Measurements from ENCODE around the gene FREM2. TPM values are rescaled to one million over a fixed set of nuclear protein-coding genes. Genes with fewer than 3 reads are reported as not detected.

The FREM2 gene
- total RNA-seq, 1 experiment from 2014 or later: 0.04 TPM

- Histone ChIP-seq H4K20me1 (ENCODE audit: low read length) (no peaks in the 10 kb centered on the region), H3K79me2 (ENCODE audit: low read length) (no peaks in the 10 kb centered on the region), H3F3A (ENCODE audit: low read length, unreplicated experiment) (no peaks in the 10 kb centered on the region), H3K4me1 (ENCODE audit: insufficient read depth, low read length) (no peaks in the 10 kb centered on the region), H3K27ac (ENCODE audit: low read length) (no peak overlapping the region), H2AFZ (ENCODE audit: low read length) (no peak overlapping the region), H3K9ac (ENCODE audit: low read length) (no peak overlapping the region), H3K9me2 (replicated peaks; ENCODE audit: low read length) (no peaks in the 10 kb centered on the region), H3K9me3 (ENCODE audit: low read length) (no peaks in the 10 kb centered on the region), H3K4me3 (ENCODE audit: low read length) (no peak overlapping the region), H3K4me2 (ENCODE audit: low read length) (no peak overlapping the region), H3K36me3 (ENCODE audit: low read depth, low read length) (no peaks in the 10 kb centered on the region), H3K27me3 (ENCODE audit: low read length) (peaks cover 50% of the 10 kb centered on the region)
- TF ChIP-seq EZH2phosphoT487 (IDR thresholded peaks at IDR 0.05; ENCODE audit: borderline replicate concordance, low read length) (no peak), EZH2 (IDR thresholded peaks at IDR 0.05; ENCODE audit: low read length, unreplicated experiment) (no peak)
- TF ChIP-seq, protein P1, sequence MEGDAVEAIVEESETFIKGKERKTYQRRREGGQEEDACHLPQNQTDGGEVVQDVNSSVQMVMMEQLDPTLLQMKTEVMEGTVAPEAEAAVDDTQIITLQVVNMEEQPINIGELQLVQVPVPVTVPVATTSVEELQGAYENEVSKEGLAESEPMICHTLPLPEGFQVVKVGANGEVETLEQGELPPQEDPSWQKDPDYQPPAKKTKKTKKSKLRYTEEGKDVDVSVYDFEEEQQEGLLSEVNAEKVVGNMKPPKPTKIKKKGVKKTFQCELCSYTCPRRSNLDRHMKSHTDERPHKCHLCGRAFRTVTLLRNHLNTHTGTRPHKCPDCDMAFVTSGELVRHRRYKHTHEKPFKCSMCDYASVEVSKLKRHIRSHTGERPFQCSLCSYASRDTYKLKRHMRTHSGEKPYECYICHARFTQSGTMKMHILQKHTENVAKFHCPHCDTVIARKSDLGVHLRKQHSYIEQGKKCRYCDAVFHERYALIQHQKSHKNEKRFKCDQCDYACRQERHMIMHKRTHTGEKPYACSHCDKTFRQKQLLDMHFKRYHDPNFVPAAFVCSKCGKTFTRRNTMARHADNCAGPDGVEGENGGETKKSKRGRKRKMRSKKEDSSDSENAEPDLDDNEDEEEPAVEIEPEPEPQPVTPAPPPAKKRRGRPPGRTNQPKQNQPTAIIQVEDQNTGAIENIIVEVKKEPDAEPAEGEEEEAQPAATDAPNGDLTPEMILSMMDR (conservative IDR thresholded peaks at IDR 0.05; ENCODE audit: low read depth, low read length): no peak
- CTCF ChIA-PET: no interaction called here
- DNase-seq (no peak), ATAC-seq (no peak)
- intact Hi-C loops (cut with micrococcal nuclease): no loop called here
- no TSS peak for BruUV-seq (replicated peaks)
- POLR2A ChIA-PET (ENCODE audit: unreplicated experiment): no interaction called here
Observed at GRCh38 chr13:38684714-38685113, 2.2 kb upstream of the FREM2 start.

DNA sequence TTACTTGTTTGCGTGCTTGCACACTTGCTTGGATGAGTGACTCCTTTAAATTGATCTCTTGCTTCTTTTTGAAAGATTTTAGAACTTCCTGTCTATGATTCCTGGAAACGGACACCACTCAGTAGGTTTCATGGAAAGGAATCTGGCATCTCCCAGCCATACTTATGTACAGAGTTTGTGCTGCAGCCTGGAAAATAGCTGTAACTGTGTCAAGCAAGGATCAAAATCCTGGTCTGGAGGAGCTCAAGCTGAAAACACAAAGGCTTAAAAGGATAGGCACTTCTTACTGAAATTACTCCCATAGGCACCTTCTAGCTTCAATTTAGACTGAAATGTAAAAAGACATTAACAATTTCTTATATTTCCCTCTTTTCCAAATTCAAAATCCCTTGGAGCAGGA is 1.4 kb upstream of the FREM2 start:
- Histone ChIP-seq H3F3A (ENCODE audit: low read length, unreplicated experiment) (no peaks in the 10 kb centered on the region), H3K9me3 (ENCODE audit: low read length) (no peaks in the 10 kb centered on the region), H3K79me2 (ENCODE audit: low read length) (no peaks in the 10 kb centered on the region), H3K27me3 (ENCODE audit: low read length) (peaks cover 50% of the 10 kb centered on the region), H3K36me3 (ENCODE audit: low read depth, low read length) (no peaks in the 10 kb centered on the region), H3K27ac (ENCODE audit: low read length) (no peak overlapping the region), H3K9ac (ENCODE audit: low read length) (no peak overlapping the region), H3K4me1 (ENCODE audit: insufficient read depth, low read length) (no peaks in the 10 kb centered on the region), H4K20me1 (ENCODE audit: low read length) (no peaks in the 10 kb centered on the region), H2AFZ (ENCODE audit: low read length) (no peak overlapping the region), H3K4me3 (ENCODE audit: low read length) (no peak overlapping the region), H3K4me2 (ENCODE audit: low read length) (no peak overlapping the region), H3K9me2 (replicated peaks; ENCODE audit: low read length) (no peaks in the 10 kb centered on the region)
- DNase-seq (no peak), ATAC-seq (no peak)
- BruUV-seq (replicated peaks): no TSS peak
- POLR2A ChIA-PET (ENCODE audit: unreplicated experiment): no interaction called here
- no peak for TF ChIP-seq EZH2 (IDR thresholded peaks at IDR 0.05; ENCODE audit: low read length, unreplicated experiment)
- no peak for TF ChIP-seq EZH2phosphoT487 (IDR thresholded peaks at IDR 0.05; ENCODE audit: borderline replicate concordance, low read length)
- TF ChIP-seq, protein P1 (conservative IDR thresholded peaks at IDR 0.05; ENCODE audit: low read depth, low read length): no peak
- intact Hi-C loops (cut with micrococcal nuclease): no loop called here
- CTCF ChIA-PET: interaction anchor here (1.1 kb wide), 1 partner anchor 79 kb away, joined by 6 read pairs; no protein-coding TSS in a partner anchor

- H3K9me2 ChIP-seq (replicated peaks; ENCODE audit: low read length): no peaks in the 10 kb centered on the region
- intact Hi-C loops (cut with micrococcal nuclease): no loop called here
- H3K79me2 ChIP-seq (ENCODE audit: low read length): no peaks in the 10 kb centered on the region
- BruUV-seq (replicated peaks): no TSS peak
- H3K4me3 ChIP-seq (ENCODE audit: low read length): peak overlapping the region; percentile 18; the same call in 1 of the 2 replicates
- H3K9ac ChIP-seq (ENCODE audit: low read length): no peak overlapping the region
- no peak overlapping the region for H2AFZ ChIP-seq (ENCODE audit: low read length)
- H3K4me1 ChIP-seq (ENCODE audit: insufficient read depth, low read length): no peaks in the 10 kb centered on the region
- no peaks in the 10 kb centered on the region for H4K20me1 ChIP-seq (ENCODE audit: low read length)
- H3K4me2 ChIP-seq (ENCODE audit: low read length): peak overlapping the region; percentile 64
- no peak overlapping the region for H3K27ac ChIP-seq (ENCODE audit: low read length)
- TF ChIP-seq, protein P1 (conservative IDR thresholded peaks at IDR 0.05; ENCODE audit: low read depth, low read length): peak; percentile 38
- TF ChIP-seq EZH2 (IDR thresholded peaks at IDR 0.05; ENCODE audit: low read length, unreplicated experiment): no peak
- no peaks in the 10 kb centered on the region for H3F3A ChIP-seq (ENCODE audit: low read length, unreplicated experiment)
- ChIA-PET POLR2A (ENCODE audit: unreplicated experiment) (no interaction called here), CTCF (interaction anchor here (0.8 to 1.1 kb wide), 2 partner anchors 78 to 112 kb away, joined by 3 to 6 read pairs; no protein-coding TSS in a partner anchor)
- ATAC-seq: no peak
- DNase-seq: peak; percentile 26
- H3K27me3 ChIP-seq (ENCODE audit: low read length): peaks cover 44% of the 10 kb centered on the region
- no peaks in the 10 kb centered on the region for H3K36me3 ChIP-seq (ENCODE audit: low read depth, low read length)
- H3K9me3 ChIP-seq (ENCODE audit: low read length): no peaks in the 10 kb centered on the region
Observed at GRCh38 chr13:38685974-38686576, 802 bp upstream of the FREM2 start.

All from PC-3 (cell line).